Measurements from ENCODE around the gene ANLN. TPM values are rescaled to one million over a fixed set of nuclear protein-coding genes. Genes with fewer than 3 reads are reported as not detected.

The ANLN gene
- total RNA-seq, 4 donors from 2014 or later: 0.84 to 12.9 (median 4.1) TPM

DNA sequence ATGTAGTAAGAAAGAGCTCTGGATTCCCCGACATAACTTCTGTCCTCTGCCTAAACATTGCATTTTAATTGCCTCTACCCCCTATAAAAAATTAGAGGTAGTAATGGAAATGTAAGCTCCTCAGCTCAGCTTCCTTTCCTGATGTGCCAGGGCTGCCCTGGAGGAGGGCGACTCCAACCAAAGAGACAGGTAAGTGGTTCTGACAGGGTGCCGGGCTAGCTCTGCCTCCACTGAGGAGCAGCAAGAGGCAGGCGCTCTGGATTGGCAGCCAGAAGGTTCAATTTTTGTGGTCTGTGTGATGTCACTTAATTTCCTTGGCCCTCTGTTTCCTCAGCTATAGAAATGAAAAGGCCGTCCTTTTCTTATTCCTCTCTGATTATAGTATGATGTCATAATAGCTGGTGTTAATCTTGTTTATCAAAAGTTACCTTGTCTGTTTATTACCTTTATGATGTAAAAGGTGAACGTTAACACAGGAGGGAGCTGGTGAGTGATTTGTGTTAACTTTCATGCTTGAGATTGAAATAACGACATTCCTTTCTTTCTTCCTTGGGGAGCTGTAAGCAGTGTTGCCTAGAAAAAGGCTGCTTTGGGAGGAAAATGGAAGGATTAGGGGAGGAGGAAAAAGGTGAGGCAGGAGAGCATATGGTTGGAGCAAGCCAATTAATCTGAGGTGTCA is 51.8 kb downstream of the ANLN start:
- Histone ChIP-seq H3K36me3 (no peaks in the 10 kb centered on the region), H3K9me3 (no peaks in the 10 kb centered on the region), H3K4me3 (no peak overlapping the region), H3K27ac (no peak overlapping the region), H3K27me3 (no peaks in the 10 kb centered on the region), H3K4me1 (peaks cover 0 to 6% (median 0%) of the 10 kb centered on the region in 4 donors)
- no peak for DNase-seq (ENCODE audit: low spot score in 2 of 2)
- WGBS, 2 donors: 59 to 72% methylated on average over 7 of the region's 7 CpGs
- TF ChIP-seq EP300 (IDR thresholded peaks at IDR 0.05): no peak
- TF ChIP-seq, protein P1, sequence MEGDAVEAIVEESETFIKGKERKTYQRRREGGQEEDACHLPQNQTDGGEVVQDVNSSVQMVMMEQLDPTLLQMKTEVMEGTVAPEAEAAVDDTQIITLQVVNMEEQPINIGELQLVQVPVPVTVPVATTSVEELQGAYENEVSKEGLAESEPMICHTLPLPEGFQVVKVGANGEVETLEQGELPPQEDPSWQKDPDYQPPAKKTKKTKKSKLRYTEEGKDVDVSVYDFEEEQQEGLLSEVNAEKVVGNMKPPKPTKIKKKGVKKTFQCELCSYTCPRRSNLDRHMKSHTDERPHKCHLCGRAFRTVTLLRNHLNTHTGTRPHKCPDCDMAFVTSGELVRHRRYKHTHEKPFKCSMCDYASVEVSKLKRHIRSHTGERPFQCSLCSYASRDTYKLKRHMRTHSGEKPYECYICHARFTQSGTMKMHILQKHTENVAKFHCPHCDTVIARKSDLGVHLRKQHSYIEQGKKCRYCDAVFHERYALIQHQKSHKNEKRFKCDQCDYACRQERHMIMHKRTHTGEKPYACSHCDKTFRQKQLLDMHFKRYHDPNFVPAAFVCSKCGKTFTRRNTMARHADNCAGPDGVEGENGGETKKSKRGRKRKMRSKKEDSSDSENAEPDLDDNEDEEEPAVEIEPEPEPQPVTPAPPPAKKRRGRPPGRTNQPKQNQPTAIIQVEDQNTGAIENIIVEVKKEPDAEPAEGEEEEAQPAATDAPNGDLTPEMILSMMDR (IDR thresholded peaks at IDR 0.05): no peak
- no peak for TF ChIP-seq POLR2A (IDR thresholded peaks at IDR 0.05)

DNA sequence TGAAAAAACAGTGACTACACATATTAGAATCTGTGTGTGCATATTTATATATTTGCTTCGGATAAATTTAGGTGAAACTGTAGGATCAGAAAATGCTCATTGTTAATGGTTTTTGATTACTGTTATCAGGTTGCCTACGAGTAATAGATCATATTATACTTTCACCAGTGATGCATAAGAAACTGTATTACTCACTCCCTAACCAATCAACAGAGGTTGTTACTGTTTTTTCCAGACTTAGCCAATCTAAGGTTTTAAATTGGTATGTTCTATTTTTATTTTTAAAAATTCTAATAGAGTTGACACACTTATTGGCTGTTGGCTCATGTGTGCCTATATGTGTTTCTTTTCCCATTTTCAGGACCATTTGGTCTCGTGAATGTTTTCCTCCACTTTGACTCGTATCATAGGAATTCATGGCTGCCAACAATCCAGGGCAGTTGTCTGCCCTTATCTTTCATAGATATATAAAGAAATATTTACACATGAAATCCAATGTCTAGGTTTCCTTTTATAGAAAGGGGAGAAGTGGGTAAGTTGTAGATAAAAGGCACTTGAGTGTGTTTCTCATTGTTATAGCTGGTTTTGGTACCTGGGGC is 59.2 kb downstream of the ANLN start:
- no peak for DNase-seq (ENCODE audit: low spot score in 2 of 2)
- TF ChIP-seq, protein P1 (IDR thresholded peaks at IDR 0.05): no peak
- TF ChIP-seq POLR2A (IDR thresholded peaks at IDR 0.05) (no peak), EP300 (IDR thresholded peaks at IDR 0.05) (no peak)
- Histone ChIP-seq H3K9me3 (no peaks in the 10 kb centered on the region), H3K27ac (no peak overlapping the region), H3K4me1 (no peaks in the 10 kb centered on the region), H3K36me3 (no peaks in the 10 kb centered on the region), H3K4me3 (no peak overlapping the region), H3K27me3 (no peaks in the 10 kb centered on the region)
- whole genome bisulfite sequencing, 2 donors: 81 to 91% methylated on average over 4 of the region's 4 CpGs

DNA sequence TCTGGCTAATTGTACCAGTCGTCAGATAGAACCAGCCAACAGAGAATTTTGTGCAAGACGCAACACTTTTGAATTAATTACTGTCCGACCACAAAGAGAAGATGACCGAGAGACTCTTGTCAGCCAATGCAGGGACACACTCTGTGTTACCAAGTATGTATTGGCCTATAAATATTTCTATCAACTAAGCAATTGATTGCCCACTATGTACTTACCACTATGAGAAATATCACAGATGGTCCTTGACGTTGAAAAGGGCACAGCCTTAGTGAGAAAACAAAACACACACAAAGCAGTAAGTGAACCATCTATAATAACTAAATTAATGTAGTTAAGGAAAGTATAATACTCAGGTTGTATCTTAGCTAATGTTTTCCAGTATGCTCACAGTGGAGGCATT is 60.0 kb downstream of the ANLN start:
- H3K36me3 ChIP-seq: no peaks in the 10 kb centered on the region
- DNase-seq (ENCODE audit: low spot score in 2 of 2): no peak
- H3K27me3 ChIP-seq: no peaks in the 10 kb centered on the region
- 92 to 95% methylated on average over 5 of the region's 5 CpGs for WGBS, 2 donors
- no peak overlapping the region for H3K4me3 ChIP-seq
- TF ChIP-seq POLR2A (IDR thresholded peaks at IDR 0.05) (no peak), EP300 (IDR thresholded peaks at IDR 0.05) (no peak)
- TF ChIP-seq, protein P1 (IDR thresholded peaks at IDR 0.05): no peak
- H3K9me3 ChIP-seq: no peaks in the 10 kb centered on the region
- no peak overlapping the region for H3K27ac ChIP-seq
- no peaks in the 10 kb centered on the region for H3K4me1 ChIP-seq

DNA sequence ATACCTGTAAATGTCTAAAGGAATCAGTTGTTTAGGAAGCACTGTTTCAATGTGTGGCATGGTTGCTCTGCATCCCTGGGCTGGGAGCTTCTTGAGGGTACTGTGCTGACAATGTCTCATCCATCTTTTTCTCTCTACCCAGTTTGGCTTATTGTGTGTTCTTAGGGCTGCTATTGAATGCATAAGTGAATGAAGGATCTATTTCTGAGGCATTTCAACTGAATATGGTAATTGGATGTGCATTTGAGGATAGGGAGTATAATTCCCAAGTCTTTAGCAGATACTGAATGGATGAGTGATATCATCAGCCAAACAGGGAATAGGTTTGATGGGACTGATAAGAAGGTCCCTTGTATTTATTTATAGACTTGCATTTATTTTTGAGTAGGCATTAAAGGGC is 64.1 kb downstream of the ANLN start:
- no peaks in the 10 kb centered on the region for H3K36me3 ChIP-seq
- no peaks in the 10 kb centered on the region for H3K4me1 ChIP-seq
- no peak overlapping the region for H3K4me3 ChIP-seq
- no peaks in the 10 kb centered on the region for H3K9me3 ChIP-seq
- no peaks in the 10 kb centered on the region for H3K27me3 ChIP-seq
- H3K27ac ChIP-seq: no peak overlapping the region
- TF ChIP-seq, protein P1 (IDR thresholded peaks at IDR 0.05): no peak
- no peak for TF ChIP-seq EP300 (IDR thresholded peaks at IDR 0.05)
- TF ChIP-seq POLR2A (IDR thresholded peaks at IDR 0.05): no peak
- no peak for DNase-seq (ENCODE audit: low spot score in 2 of 2)

DNA sequence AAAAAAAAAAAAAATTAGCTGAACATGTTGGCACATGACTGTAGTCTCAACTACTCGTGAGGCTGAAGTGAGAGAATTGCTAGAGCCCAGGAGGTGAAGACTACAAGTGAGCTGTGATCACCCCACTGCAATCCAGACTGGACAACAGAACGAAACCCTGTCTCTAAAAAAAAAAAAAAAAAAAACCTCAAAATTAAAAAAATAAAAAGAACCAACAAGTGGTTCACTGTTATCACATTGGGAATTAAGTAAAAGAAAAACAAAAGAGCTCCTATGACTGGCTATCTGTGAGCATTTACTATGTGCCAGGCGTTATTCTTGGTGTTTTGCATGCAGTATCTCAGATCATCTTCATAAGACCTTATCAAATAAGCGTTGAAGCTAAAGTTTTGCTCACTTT is 66.0 kb downstream of the ANLN start:
- no peak overlapping the region for H3K4me3 ChIP-seq
- no peak for DNase-seq (ENCODE audit: low spot score in 2 of 2)
- no peaks in the 10 kb centered on the region for H3K9me3 ChIP-seq
- TF ChIP-seq EP300 (IDR thresholded peaks at IDR 0.05): no peak
- no peak for TF ChIP-seq POLR2A (IDR thresholded peaks at IDR 0.05)
- TF ChIP-seq, protein P1 (IDR thresholded peaks at IDR 0.05): no peak
- H3K27ac ChIP-seq: no peak overlapping the region
- no peaks in the 10 kb centered on the region for H3K27me3 ChIP-seq
- no peaks in the 10 kb centered on the region for H3K4me1 ChIP-seq
- H3K36me3 ChIP-seq: no peaks in the 10 kb centered on the region
- 84 to 94% methylated on average over 4 of the region's 4 CpGs for WGBS, 2 donors
